Karpas-422 (cell line): ENCODE measurements around the gene ZSWIM5. TPM values are rescaled to one million over a fixed set of nuclear protein-coding genes. Genes with fewer than 3 reads are reported as not detected.
A peak's percentile ranks its signal among the peaks of the same experiment; 100 is the strongest.

ENCODE experiments used
- DNase-seq: peaks from one replicate; pipeline ENCODE4 v3.0.0-alpha.2; 2015
- H2AFZ ChIP-seq: fragments of 200-600 bp; sonication (generic); 2 replicates; pipeline ENCODE4 v1.6.1; 2014; ENCODE audit warnings: antibody characterized with exemption, low read length, mixed read lengths
- H3K27ac ChIP-seq: fragments of 200-600 bp; sonication (generic); 2 replicates; pipeline ENCODE4 v1.5.1; 2014; ENCODE audit warnings: mild to moderate bottlenecking, low read length, moderate library complexity
- H3K27me3 ChIP-seq: fragments of 200-600 bp; sonication (generic); 2 replicates; pipeline ENCODE4 v1.6.1; 2014; ENCODE audit warnings: low read length, mixed read lengths
- H3K36me3 ChIP-seq: fragments of 200-600 bp; sonication (generic); 2 replicates; pipeline ENCODE4 v1.6.1; 2014; ENCODE audit warnings: low read length, mixed read lengths; ENCODE audit not compliant: insufficient read depth
- H3K4me1 ChIP-seq: fragments of 200-600 bp; sonication (generic); 2 replicates; pipeline ENCODE4 v1.6.1; 2014; ENCODE audit warnings: mild to moderate bottlenecking, low read length, mixed read lengths
- H3K4me2 ChIP-seq: fragments of 200-600 bp; sonication (generic); 2 replicates; pipeline ENCODE4 v1.6.1; 2014; ENCODE audit warnings: low read length, low read depth, mild to moderate bottlenecking; ENCODE audit not compliant: poor library complexity, severe bottlenecking
- H3K4me3 ChIP-seq: fragments of 200-600 bp; sonication (generic); 2 replicates; pipeline ENCODE4 v1.5.1; 2014; ENCODE audit warnings: mild to moderate bottlenecking, antibody characterized with exemption, low read length, mixed read lengths
- H3K79me2 ChIP-seq: fragments of 200-600 bp; sonication (generic); 2 replicates; pipeline ENCODE4 v1.6.1; 2014; ENCODE audit warnings: mild to moderate bottlenecking, low read length, mixed read lengths
- H3K9ac ChIP-seq: fragments of 200-600 bp; sonication (generic); 2 replicates; pipeline ENCODE4 v1.6.0; 2014; ENCODE audit warnings: low read length
- H3K9me2 ChIP-seq: fragments of 200-600 bp; sonication (generic), shearing (Covaris generic); replicated peaks from 2 replicates; pipeline ENCODE4 v1.6.0; 2014; ENCODE audit warnings: mild to moderate bottlenecking, low read length, moderate library complexity; ENCODE audit not compliant: insufficient read depth
- H3K9me3 ChIP-seq: fragments of 300-700, 200-600 bp; sonication (generic); 2 replicates; pipeline ENCODE4 v1.6.1; 2014; ENCODE audit warnings: low read length, mixed read lengths
- H4K20me1 ChIP-seq: fragments of 200-600 bp; sonication (generic); 2 replicates; pipeline ENCODE4 v1.6.1; 2014; ENCODE audit warnings: mild to moderate bottlenecking, antibody characterized with exemption, low read length, low read depth; ENCODE audit not compliant: insufficient read depth
- total RNA-seq: library from RNA; depleted of rRNA; stranded (reverse); fragments of >200 nt; shearing (Covaris generic); gene quantifications from 2 replicates; pipeline ENCODE4 v1.2.3, GENCODE V29; 2014; ENCODE audit warnings: low replicate concordance

Gene ZSWIM5
- total RNA-seq, 1 experiment from 2014 or later = 0.04 TPM

DNA sequence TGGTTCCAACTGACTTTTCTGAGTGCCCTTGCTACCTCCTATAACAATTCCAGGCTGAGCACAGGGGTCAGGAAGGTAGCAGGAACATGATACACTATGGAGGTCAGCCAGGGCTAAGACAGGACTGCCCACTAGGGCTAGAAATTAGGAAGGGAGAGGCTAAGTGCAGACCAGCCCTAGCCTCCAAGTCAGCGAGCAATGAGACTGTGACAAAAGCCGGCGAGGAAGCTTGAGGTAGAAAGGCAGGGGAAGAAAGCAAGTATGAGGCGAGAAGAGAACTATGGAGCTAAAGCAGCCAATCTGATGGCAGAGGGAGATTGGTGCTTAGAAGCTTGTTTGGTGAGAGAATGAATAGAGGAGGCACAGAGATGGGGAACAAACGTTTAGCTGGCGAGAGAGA lies 189.6 kb downstream of the ZSWIM5 start:
- no peak overlapping the region for H3K27ac ChIP-seq
- H3K4me3 ChIP-seq = no peak overlapping the region
- H3K9ac ChIP-seq = no peak overlapping the region
- H4K20me1 ChIP-seq = no peaks in the 10 kb centered on the region
- 0 out of 2 replicates have a peak, but pooled peaks cover 6% of the 10 kb centered on the region for H3K36me3 ChIP-seq
- no peaks in the 10 kb centered on the region for H3K9me3 ChIP-seq
- H3K4me1 ChIP-seq = peaks cover 20% of the 10 kb centered on the region
- no peaks in the 10 kb centered on the region for H3K9me2 ChIP-seq
- no peak for DNase-seq
- H2AFZ ChIP-seq = no peak overlapping the region
- H3K4me2 ChIP-seq = no peak overlapping the region
- no peaks in the 10 kb centered on the region for H3K27me3 ChIP-seq
- H3K79me2 ChIP-seq = peaks cover 12% of the 10 kb centered on the region; the same call in 1 of the 2 replicates

DNA sequence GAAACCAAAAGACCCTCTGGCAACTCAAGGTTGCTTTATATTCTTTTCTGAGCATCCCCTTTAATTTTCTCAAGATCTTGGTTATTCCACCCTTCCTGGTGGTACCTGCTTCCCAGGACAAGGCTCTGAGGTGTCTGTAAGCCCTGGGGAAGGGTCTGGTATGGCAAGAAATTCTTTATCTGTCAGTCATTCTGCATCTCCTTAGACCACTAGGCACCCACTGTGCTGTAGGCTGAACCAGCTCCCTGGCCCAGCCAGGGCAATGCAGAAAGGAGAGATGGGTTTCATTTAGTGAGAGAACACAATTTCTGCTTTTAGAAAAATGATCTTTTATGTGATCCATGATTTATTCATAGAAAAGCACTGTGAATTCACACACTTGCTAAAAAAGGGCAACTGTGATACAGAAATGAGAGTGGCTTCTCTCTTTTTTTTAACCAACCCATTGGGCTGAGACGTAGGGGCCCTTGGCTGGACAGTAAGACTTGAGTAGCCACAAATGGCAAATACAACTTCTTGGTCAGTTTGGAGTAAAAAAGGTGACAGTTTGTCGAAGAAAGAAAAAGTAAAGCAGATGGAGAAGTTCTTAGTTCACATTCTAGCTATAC lies 190.2 kb downstream of the ZSWIM5 start:
- H4K20me1 ChIP-seq = no peaks in the 10 kb centered on the region
- no peak for DNase-seq
- no peak overlapping the region for H3K4me2 ChIP-seq

GRCh38 chr1:45015683-45016082 lies 190.7 kb downstream of the ZSWIM5 start:
- H3K4me3 ChIP-seq = no peak overlapping the region
- H3K4me1 ChIP-seq = peaks cover 26% of the 10 kb centered on the region
- no peak for DNase-seq

More for the DNA sequence above, 190.2 kb downstream of the ZSWIM5 start:
- H3K9me2 ChIP-seq = no peaks in the 10 kb centered on the region
- H3K9ac ChIP-seq = no peak overlapping the region
- no peak overlapping the region for H3K4me3 ChIP-seq
- H3K36me3 ChIP-seq = 0 out of 2 replicates have a peak, but pooled peaks cover 6% of the 10 kb centered on the region
- peaks cover 26% of the 10 kb centered on the region for H3K4me1 ChIP-seq
- no peak overlapping the region for H3K27ac ChIP-seq
- no peaks in the 10 kb centered on the region for H3K27me3 ChIP-seq
- no peaks in the 10 kb centered on the region for H3K9me3 ChIP-seq
- no peak overlapping the region for H2AFZ ChIP-seq
- H3K79me2 ChIP-seq = peaks cover 12% of the 10 kb centered on the region; the same call in 1 of the 2 replicates

DNA sequence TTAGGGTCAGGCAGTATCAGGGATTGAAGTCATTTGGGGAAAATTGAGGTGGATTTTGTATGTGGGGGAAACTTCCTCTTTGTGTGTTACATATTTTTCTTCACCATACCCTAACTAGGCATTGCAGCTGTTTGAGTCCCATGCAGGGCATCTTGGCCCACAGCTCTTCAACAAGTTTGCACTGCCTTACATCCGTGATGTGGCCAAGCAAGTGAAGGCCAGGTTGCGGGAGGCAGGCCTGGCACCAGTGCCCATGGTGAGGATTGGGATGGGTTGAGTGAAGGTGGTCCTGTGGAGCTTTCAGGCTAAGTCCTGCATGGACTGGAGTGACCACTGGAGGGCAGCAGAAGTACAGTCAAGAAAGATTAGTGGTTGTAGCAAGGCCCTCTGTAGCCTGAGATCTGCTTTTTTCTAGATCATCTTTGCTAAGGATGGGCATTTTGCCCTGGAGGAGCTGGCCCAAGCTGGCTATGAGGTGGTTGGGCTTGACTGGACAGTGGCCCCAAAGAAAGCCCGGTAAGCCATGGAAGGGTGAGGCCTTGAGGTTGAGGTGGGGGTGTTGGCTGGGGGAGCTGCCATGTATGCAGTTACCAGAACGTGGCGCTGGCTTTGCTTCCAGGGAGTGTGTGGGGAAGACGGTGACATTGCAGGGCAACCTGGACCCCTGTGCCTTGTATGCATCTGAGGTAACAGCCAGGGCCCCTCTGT lies 191.9 kb downstream of the ZSWIM5 start:
- no peak overlapping the region for H3K27ac ChIP-seq
- peaks cover 20% of the 10 kb centered on the region; the same call in 1 of the 2 replicates for H3K79me2 ChIP-seq
- H3K4me2 ChIP-seq = no peak overlapping the region
- no peaks in the 10 kb centered on the region for H3K9me2 ChIP-seq
- H3K27me3 ChIP-seq = no peaks in the 10 kb centered on the region
- DNase-seq = peak; percentile 90
- H3K9ac ChIP-seq = 0 out of 2 replicates have a peak overlapping the region, but pooled peaks have one; percentile 5
- no peak overlapping the region for H3K4me3 ChIP-seq
- H2AFZ ChIP-seq = no peak overlapping the region
- 0 out of 2 replicates have a peak, but pooled peaks cover 6% of the 10 kb centered on the region for H3K36me3 ChIP-seq
- peaks cover 35% of the 10 kb centered on the region for H3K4me1 ChIP-seq
- no peaks in the 10 kb centered on the region for H4K20me1 ChIP-seq
- H3K9me3 ChIP-seq = no peaks in the 10 kb centered on the region

More at GRCh38 chr1:45015683-45016082, 190.7 kb downstream of the ZSWIM5 start:
- Histone ChIP-seq H3K27me3 (no peaks in the 10 kb centered on the region), H3K9me2 (no peaks in the 10 kb centered on the region), H3K9ac (no peak overlapping the region), H3K4me2 (no peak overlapping the region), H3K79me2 (peaks cover 12% of the 10 kb centered on the region; the same call in 1 of the 2 replicates), H3K36me3 (0 out of 2 replicates have a peak, but pooled peaks cover 6% of the 10 kb centered on the region), H3K9me3 (no peaks in the 10 kb centered on the region), H2AFZ (no peak overlapping the region), H3K27ac (no peak overlapping the region), H4K20me1 (no peaks in the 10 kb centered on the region)

DNA sequence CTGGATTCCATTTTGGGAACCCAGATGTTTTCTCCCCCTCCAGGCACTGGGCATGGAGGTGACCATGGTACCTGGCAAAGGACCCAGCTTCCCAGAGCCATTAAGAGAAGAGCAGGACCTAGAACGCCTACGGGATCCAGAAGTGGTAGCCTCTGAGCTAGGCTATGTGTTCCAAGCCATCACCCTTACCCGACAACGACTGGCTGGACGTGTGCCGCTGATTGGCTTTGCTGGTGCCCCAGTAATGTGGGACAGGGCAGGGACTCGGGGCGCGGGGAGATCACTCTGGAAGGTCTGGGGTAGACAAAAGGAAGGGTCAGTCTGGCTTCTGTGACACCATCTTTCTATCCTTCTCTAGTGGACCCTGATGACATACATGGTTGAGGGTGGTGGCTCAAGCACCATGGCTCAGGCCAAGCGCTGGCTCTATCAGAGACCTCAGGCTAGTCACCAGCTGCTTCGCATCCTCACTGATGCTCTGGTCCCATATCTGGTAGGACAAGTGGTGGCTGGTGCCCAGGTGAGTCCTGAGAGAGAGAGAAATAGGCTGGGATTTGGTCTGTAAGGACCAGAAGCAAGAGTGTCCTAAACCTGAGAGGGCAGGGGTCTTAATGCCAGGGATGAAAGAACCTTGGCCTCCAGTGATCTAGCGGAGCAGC lies 192.7 kb downstream of the ZSWIM5 start:
- H3K4me3 ChIP-seq = peak overlapping the region; percentile 91; the same call in 1 of the 2 replicates
- peaks cover 35% of the 10 kb centered on the region for H3K4me1 ChIP-seq
- no peak for DNase-seq
- H3K27ac ChIP-seq = no peak overlapping the region
- peak overlapping the region; percentile 94 for H3K4me2 ChIP-seq
- H3K36me3 ChIP-seq = 0 out of 2 replicates have a peak, but pooled peaks cover 6% of the 10 kb centered on the region
- peaks cover 20% of the 10 kb centered on the region; the same call in 1 of the 2 replicates for H3K79me2 ChIP-seq
- H3K9me3 ChIP-seq = no peaks in the 10 kb centered on the region
- H3K27me3 ChIP-seq = no peaks in the 10 kb centered on the region
- H2AFZ ChIP-seq = no peak overlapping the region
- no peaks in the 10 kb centered on the region for H3K9me2 ChIP-seq
- peak overlapping the region; percentile 83 for H3K9ac ChIP-seq
- no peaks in the 10 kb centered on the region for H4K20me1 ChIP-seq

DNA sequence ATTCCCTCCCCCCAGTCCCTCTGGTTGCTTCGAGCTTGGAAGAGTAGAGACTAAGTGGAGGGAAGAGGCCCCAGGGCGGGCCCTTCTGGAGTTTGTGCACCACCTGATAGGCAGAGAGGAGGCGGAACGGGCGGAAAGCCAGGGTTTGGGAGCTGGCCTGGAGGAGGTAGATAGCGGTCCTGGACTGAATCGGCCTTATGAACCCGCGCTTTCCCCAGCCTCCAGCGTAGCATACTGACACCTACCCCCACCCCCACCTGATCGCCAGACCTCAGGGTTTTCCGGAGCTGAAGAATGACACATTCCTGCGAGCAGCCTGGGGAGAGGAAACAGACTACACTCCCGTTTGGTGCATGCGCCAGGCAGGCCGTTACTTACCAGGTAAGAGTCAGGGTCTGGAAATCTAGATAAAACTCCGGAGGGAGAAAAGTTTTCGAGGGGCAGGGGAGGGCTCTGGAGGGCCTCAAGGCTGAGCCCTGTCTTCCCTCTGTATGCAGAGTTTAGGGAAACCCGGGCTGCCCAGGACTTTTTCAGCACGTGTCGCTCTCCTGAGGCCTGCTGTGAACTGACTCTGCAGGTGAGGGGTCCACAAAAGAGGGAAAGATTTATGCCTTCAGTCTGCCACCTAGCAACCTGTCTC lies 193.6 kb downstream of the ZSWIM5 start:
- no peaks in the 10 kb centered on the region for H3K27me3 ChIP-seq
- H3K4me2 ChIP-seq = peak overlapping the region; percentile 94
- H3K9ac ChIP-seq = peak overlapping the region; percentile 83
- no peaks in the 10 kb centered on the region for H3K9me2 ChIP-seq
- no peak overlapping the region for H3K27ac ChIP-seq
- DNase-seq = peak; percentile 70
- H3K36me3 ChIP-seq = 0 out of 2 replicates have a peak, but pooled peaks cover 6% of the 10 kb centered on the region
- H3K4me1 ChIP-seq = peaks cover 32% of the 10 kb centered on the region
- H3K9me3 ChIP-seq = no peaks in the 10 kb centered on the region
- H2AFZ ChIP-seq = peak overlapping the region; percentile 73
- H4K20me1 ChIP-seq = no peaks in the 10 kb centered on the region
- peak overlapping the region; percentile 91 for H3K4me3 ChIP-seq
- peaks cover 20% of the 10 kb centered on the region; the same call in 1 of the 2 replicates for H3K79me2 ChIP-seq

GRCh38 chr1:45011837-45012638 lies 194.4 kb downstream of the ZSWIM5 start, which contains the start of gene UROD:
UROD (plus strand) TSS chr1:45012254; CDS start chr1:45012266, 12 bp downstream.
- Histone ChIP-seq H3K27ac (peak within 1 kb of the TSS; percentile 18; the same call in 1 of the 2 replicates), H3K4me1 (peaks cover 32% of the 10 kb centered on the region), H3K9me3 (no peaks in the 10 kb centered on the region), H3K9me2 (no peaks in the 10 kb centered on the region), H3K36me3 (0 out of 2 replicates have a peak, but pooled peaks cover 6% of the 10 kb centered on the region), H2AFZ (peak within 1 kb of the TSS; percentile 100), H4K20me1 (no peaks in the 10 kb centered on the region), H3K9ac (peak within 1 kb of the TSS; percentile 83), H3K4me2 (peak within 1 kb of the TSS; percentile 94), H3K27me3 (no peaks in the 10 kb centered on the region), H3K4me3 (peak within 1 kb of the TSS; percentile 91), H3K79me2 (peaks cover 20% of the 10 kb centered on the region; the same call in 1 of the 2 replicates)
- peak; percentile 97 for DNase-seq
